Right atrium auricular region (tissue), 2 donors: Measurements from ENCODE around the gene TAF11L3. TPM values are rescaled to one million over a fixed set of nuclear protein-coding genes. Genes with fewer than 3 reads are reported as not detected.
"Not testable (repeated sequence)": the region's sequence is repeated elsewhere in the genome, so short reads cannot be mapped to it uniquely, and the experiment has no call there.

ENCODE experiments used
- DNase-seq: peaks from one replicate; pipeline ENCODE4 v3.0.0-alpha.2; 2019; ENCODE audit warnings: low spot score
- H3K27ac ChIP-seq, 2 donors: fragments of 200-600 bp; sonication (generic); 1 replicate in 1 of 2; 2 replicates in 1 of 2; pipeline ENCODE4 v1.5.1; 2016 to 2019
- H3K27me3 ChIP-seq, 2 donors: fragments of 200-600 bp; sonication (generic); one replicate each; pipeline versions ENCODE4 v1.5.1 to v1.6.0; 2017 to 2019
- H3K36me3 ChIP-seq: fragments of 200-600 bp; sonication (generic); one replicate; pipeline ENCODE4 v1.5.1; 2016
- H3K4me1 ChIP-seq, 2 donors: fragments of 200-600 bp; sonication (generic); one replicate each; pipeline versions ENCODE4 v1.5.1 to v1.6.0; 2017 to 2019
- H3K4me3 ChIP-seq, 2 donors: fragments of 200-600 bp; sonication (generic); 1 replicate in 1 of 2; 2 replicates in 1 of 2; pipeline ENCODE4 v1.5.1; 2017 to 2019; ENCODE audit warnings: mild to moderate bottlenecking in 1 of 2, moderate library complexity in 1 of 2
- H3K9me3 ChIP-seq, 2 donors: fragments of 200-600 bp; sonication (generic); one replicate each; pipeline ENCODE4 v1.5.1; 2019
- CTCF ChIP-seq, 2 donors: fragments of 200-600 bp; sonication (generic); IDR thresholded peaks; one replicate each; pipeline ENCODE4 v1.5.1; 2019; ENCODE audit warnings: antibody characterized with exemption in 2 of 2
- total RNA-seq, 2 donors: library from RNA; depleted of rRNA; stranded (reverse); fragments of >200 nt; gene quantifications; one replicate each; pipeline ENCODE4 v1.1.0, GENCODE V29; 2016

Gene TAF11L3
- total RNA-seq, result not detected

GRCh38 chr5:17518067-17518466, at the start of gene TAF11L3:
Gene TAF11L3, plus strand, starts transcription at chr5:17518367.
- not testable (repeated sequence) for H3K4me3 ChIP-seq, H3K27me3 ChIP-seq, H3K9me3 ChIP-seq, DNase-seq, H3K4me1 ChIP-seq, H3K36me3 ChIP-seq, H3K27ac ChIP-seq

- Histone ChIP-seq H3K4me3 (no peak overlapping the region), H3K4me1 (no peaks in the 10 kb centered on the region), H3K27me3 (no peaks in the 10 kb centered on the region), H3K36me3 (no peaks in the 10 kb centered on the region), H3K9me3 (no peaks in the 10 kb centered on the region), H3K27ac (no peak overlapping the region)
- no peak for TF ChIP-seq CTCF (IDR thresholded peaks at IDR 0.05)
- DNase-seq, result no peak
Observed at GRCh38 chr5:17470064-17470463, 48.1 kb upstream of the TAF11L3 start.

GRCh38 chr5:17475064-17475463, 43.1 kb upstream of the TAF11L3 start:
- not testable (repeated sequence) for H3K9me3 ChIP-seq, H3K27ac ChIP-seq, H3K4me3 ChIP-seq, H3K36me3 ChIP-seq, H3K4me1 ChIP-seq, H3K27me3 ChIP-seq, DNase-seq

- no peak for TF ChIP-seq CTCF (IDR thresholded peaks at IDR 0.05)
Observed at GRCh38 chr5:17477043-17477442, 41.1 kb upstream of the TAF11L3 start.

GRCh38 chr5:17477573-17478265, 40.4 kb upstream of the TAF11L3 start:
- DNase-seq, result no peak
- no peak overlapping the region for H3K27ac ChIP-seq
- no peak for TF ChIP-seq CTCF (IDR thresholded peaks at IDR 0.05)
- H3K4me1 ChIP-seq, result no peaks in the 10 kb centered on the region
- no peaks in the 10 kb centered on the region for H3K27me3 ChIP-seq
- no peak overlapping the region for H3K4me3 ChIP-seq
- no peaks in the 10 kb centered on the region for H3K36me3 ChIP-seq
- no peaks in the 10 kb centered on the region for H3K9me3 ChIP-seq

More at GRCh38 chr5:17477043-17477442, 41.1 kb upstream of the TAF11L3 start:
- no peaks in the 10 kb centered on the region for H3K4me1 ChIP-seq
- H3K36me3 ChIP-seq, result no peaks in the 10 kb centered on the region
- no peak for DNase-seq
- no peaks in the 10 kb centered on the region for H3K27me3 ChIP-seq
- H3K4me3 ChIP-seq, result no peak overlapping the region
- H3K27ac ChIP-seq, result no peak overlapping the region
- no peaks in the 10 kb centered on the region for H3K9me3 ChIP-seq

- Histone ChIP-seq H3K4me3 (no peak overlapping the region), H3K27ac (no peak overlapping the region), H3K27me3 (no peaks in the 10 kb centered on the region), H3K36me3 (no peaks in the 10 kb centered on the region), H3K4me1 (no peaks in the 10 kb centered on the region), H3K9me3 (no peaks in the 10 kb centered on the region)
- no peak for DNase-seq
- TF ChIP-seq CTCF (IDR thresholded peaks at IDR 0.05), result no peak
Observed at GRCh38 chr5:17481378-17481777, 36.8 kb upstream of the TAF11L3 start.

GRCh38 chr5:17482790-17483189, 35.4 kb upstream of the TAF11L3 start:
- Histone ChIP-seq H3K36me3 (no peaks in the 10 kb centered on the region), H3K4me1 (no peaks in the 10 kb centered on the region), H3K27ac (no peak overlapping the region), H3K27me3 (no peaks in the 10 kb centered on the region), H3K4me3 (no peak overlapping the region), H3K9me3 (no peaks in the 10 kb centered on the region)
- no peak for DNase-seq
- TF ChIP-seq CTCF (IDR thresholded peaks at IDR 0.05), result no peak

GRCh38 chr5:17486464-17487173, 31.5 kb upstream of the TAF11L3 start:
- not testable (repeated sequence) for H3K27ac ChIP-seq

More at GRCh38 chr5:17486464-17487173, 31.5 kb upstream of the TAF11L3 start:
- not testable (repeated sequence) for H3K4me3 ChIP-seq, H3K4me1 ChIP-seq, H3K27me3 ChIP-seq, DNase-seq, H3K9me3 ChIP-seq, H3K36me3 ChIP-seq
